GM12878 (cell line): ENCODE measurements around the gene ADGRD1. TPM values are rescaled to one million over a fixed set of nuclear protein-coding genes. Genes with fewer than 3 reads are reported as not detected.
"Not testable (repeated sequence)": the region's sequence is repeated elsewhere in the genome, so short reads cannot be mapped to it uniquely, and the experiment has no call there.

ENCODE experiments used
- ATAC-seq: fragments of 200-7000 bp; cut with Tn5 transposase; 3 replicates; pipeline ENCODE4 v1.9.1; 2020; ENCODE audit warnings: mild to moderate bottlenecking, moderate library complexity
- BruUV-seq: library from RNA; stranded (reverse); fragments of 400-500 nt; replicated peaks from 2 replicates; lab custom pipeline; 2021; lab: Mats Ljungman, UMichigan
- CTCF ChIA-PET: fragments of 300-600 bp; sonication (Branson Sonifier 250); formaldehyde crosslinking; extraction: SDS; loops from one replicate; lab custom pipeline; 2021; ENCODE audit warnings: inconsistent platforms; lab: Yijun Ruan, JAX
- POLR2A ChIA-PET: fragments of 350-600 bp; formaldehyde crosslinking; extraction: SDS; loops from one replicate; lab custom pipeline; 2021; ENCODE audit warnings: inconsistent platforms; lab: Charles Lee
- RAD21 ChIA-PET: fragments of 300-600 bp; sonication (Branson Sonifier 250); formaldehyde crosslinking; loops from one replicate; lab custom pipeline; 2023; ENCODE audit warnings: antibody characterized with exemption; ENCODE audit not compliant: unreplicated experiment; lab: Charles Lee
- SMC1A ChIA-PET: fragments of 300-600 bp; sonication (Branson Sonifier 250); formaldehyde crosslinking; loops from one replicate; lab custom pipeline; 2023; ENCODE audit not compliant: unreplicated experiment, uncharacterized antibody; lab: Charles Lee
- DNase-seq: peaks from one replicate; pipeline ENCODE4 v3.0.0-alpha.2; 2011; ENCODE audit warnings: low read depth, low spot score
- FAIRE-seq: peaks from 3 replicates; lab custom pipeline; 2011; peaks lifted over from hg19 to GRCh38; lab: Jason Lieb, UNC
- H2AFZ ChIP-seq: 2 replicates; pipeline ENCODE4 v1.6.0; 2011; ENCODE audit warnings: low read depth, low read length, control low read depth; ENCODE audit not compliant: control insufficient read depth
- H3K27ac ChIP-seq: 2 replicates; pipeline ENCODE4 v1.5.1; 2011; ENCODE audit warnings: control low read depth; ENCODE audit not compliant: control insufficient read depth, insufficient read depth
- H3K27me3 ChIP-seq, 2 experiments: replicated peaks in 1 of 2; 2 replicates each; pipeline versions ENCODE4 v1.6.0 to v1.6.1; 2011; ENCODE audit warnings: low read length in 1 of 2; ENCODE audit not compliant: control insufficient read depth in 2 of 2, insufficient read depth in 2 of 2
- H3K36me3 ChIP-seq, 2 experiments: 2 replicates each; pipeline ENCODE4 v1.5.1; 2011; ENCODE audit warnings: low read length in 1 of 2; ENCODE audit not compliant: control insufficient read depth in 2 of 2, insufficient read depth in 2 of 2
- H3K4me1 ChIP-seq: 2 replicates; pipeline ENCODE4 v1.6.1; 2011; ENCODE audit warnings: mild to moderate bottlenecking, low read length, moderate library complexity, mixed read lengths; ENCODE audit not compliant: control insufficient read depth, insufficient read depth
- H3K4me2 ChIP-seq: 2 replicates; pipeline ENCODE4 v1.6.0; 2011; ENCODE audit warnings: control low read depth; ENCODE audit not compliant: control insufficient read depth, insufficient read depth
- H3K4me3 ChIP-seq: fragments of 200-600 bp; sonication (generic); 2 replicates; pipeline ENCODE4 v1.5.1; 2016
- H3K79me2 ChIP-seq: 2 replicates; pipeline ENCODE4 v1.6.0; 2011; ENCODE audit warnings: low read length; ENCODE audit not compliant: control insufficient read depth, insufficient read depth
- H3K9ac ChIP-seq: 2 replicates; pipeline ENCODE4 v1.8.0; 2011; ENCODE audit warnings: low read length, control low read depth, mixed read lengths; ENCODE audit not compliant: control insufficient read depth, insufficient read depth
- H3K9me3 ChIP-seq: replicated peaks from 3 replicates; pipeline ENCODE4 v1.5.1; 2011; ENCODE audit warnings: mild to moderate bottlenecking, low read length; ENCODE audit not compliant: control insufficient read depth, insufficient read depth
- H4K20me1 ChIP-seq: 2 replicates; pipeline ENCODE4 v1.6.0; 2011; ENCODE audit not compliant: control insufficient read depth, insufficient read depth
- CEBPZ ChIP-seq: fragments of 150-350 bp; IDR thresholded peaks from 2 replicates; pipeline ENCODE4 v1.6.1; 2016; ENCODE audit warnings: low read depth, low read length
- EGR1 ChIP-seq, 2 experiments: IDR thresholded peaks; 1 replicate in 1 of 2; 2 replicates in 1 of 2; pipeline ENCODE4 v1.6.1; 2011 to 2012; ENCODE audit warnings: low read depth in 2 of 2, low read length in 2 of 2, borderline replicate concordance in 1 of 2, mild to moderate bottlenecking in 1 of 2, moderate library complexity in 1 of 2
- GABPA ChIP-seq: IDR thresholded peaks from 2 replicates; pipeline ENCODE4 v1.6.1; 2014; ENCODE audit warnings: antibody characterized with exemption, low read depth, mild to moderate bottlenecking, inconsistent platforms
- MAX ChIP-seq: IDR thresholded peaks from 2 replicates; pipeline ENCODE4 v1.6.1; 2012; ENCODE audit warnings: low read depth, low read length, improper control_type of control experiment
- POLR2A ChIP-seq: IDR thresholded peaks from 2 replicates; pipeline ENCODE4 v1.6.1; 2011; ENCODE audit warnings: low read depth, mild to moderate bottlenecking, low read length
- SKIL ChIP-seq: fragments of 450-650 bp; IDR thresholded peaks from 2 replicates; pipeline ENCODE4 v1.6.1; 2017; ENCODE audit warnings: mild to moderate bottlenecking, low read depth, inconsistent platforms; ENCODE audit not compliant: poor library complexity, severe bottlenecking
- WGBS: methylation state at CpG from one replicate; pipeline ENCODE4 v1.1.6; 2016; ENCODE audit warnings: low lambda C conversion rate; ENCODE audit not compliant: insufficient replicate concordance, insufficient coverage; ENCODE audit errors: missing lambda C conversion rate; 5-methylcytosine and 5-hydroxymethylcytosine counted together
- in situ Hi-C: fragments of 300-500 bp; cut with MboI; formaldehyde crosslinking; loops from 9 replicates; pipeline ENCODE4 v1.14.3; 2018; ENCODE audit warnings: mixed read lengths
- intact Hi-C: fragments of 100-400 bp; cut with micrococcal nuclease; formaldehyde crosslinking; loops from one replicate; pipeline ENCODE4 v1.14.2; 2022; ENCODE audit not compliant: unreplicated experiment
- polyA plus RNA-seq, 11 experiments: library from polyadenylated mRNA; depleted of rRNA in 4 of 11; unstranded in 6 of 11; stranded (reverse) in 5 of 11; fragments of >200 nt; fragmentation: Nextera tagmentation in 4 of 11; fragmentation: Illumina TruSeq in 1 of 11; extraction: Ambion mirVana in 4 of 11; extraction: Trizol in 1 of 11; gene quantifications; 1 replicate in 1 of 11; 2 replicates in 10 of 11; pipeline versions ENCODE4 v1.2.1 to v1.2.3, GENCODE V29; 2011 to 2016; ENCODE audit warnings: inconsistent platforms in 2 of 11, missing spikeins in 2 of 11, low read depth in 1 of 11
- total RNA-seq, 4 experiments: library from RNA; depleted of rRNA in 3 of 4; stranded (reverse); fragments of >200 nt in 3 of 4; fragmentation: Illumina TruSeq in 1 of 4; extraction: Trizol in 1 of 4; gene quantifications; 2 replicates each; pipeline versions ENCODE4 v1.2.1 to v1.2.3, GENCODE V29; 2013 to 2021

Gene ADGRD1
- total and polyA plus RNA-seq, 10 of the 15 experiments (the other 5 are each of a cell fraction or from before 2014, with no cell fraction given), result 0.15 to 12.7 (median 1.2) TPM

GRCh38 chr12:131119345-131119744, 165.6 kb downstream of the ADGRD1 start:
- ChIA-PET CTCF (interaction anchor here (0.9 to 7.7 kb wide), 4 partner anchors 13 to 33 kb away, joined by 3 to 80 read pairs (median 4); no protein-coding TSS in a partner anchor), SMC1A (interaction anchor here (2.7 kb wide), 1 partner anchor 15 kb away, joined by 10 read pairs; no protein-coding TSS in a partner anchor), RAD21 (interaction anchor here (1.1 kb wide), 1 partner anchor 15 kb away, joined by 3 read pairs; no protein-coding TSS in a partner anchor)
- H3K4me2 ChIP-seq, H3K79me2 ChIP-seq, H3K4me3 ChIP-seq, ATAC-seq, H3K27ac ChIP-seq, H3K4me1 ChIP-seq, H4K20me1 ChIP-seq, H3K9me3 ChIP-seq, H3K9ac ChIP-seq, H3K27me3 ChIP-seq, H2AFZ ChIP-seq, intact Hi-C loops, BruUV-seq, FAIRE-seq, in situ Hi-C loops, POLR2A ChIA-PET, H3K36me3 ChIP-seq, DNase-seq: not testable (repeated sequence)
- 85% methylated on average over 8 of the region's 8 CpGs for WGBS

- BruUV-seq, result no TSS peak
- Histone ChIP-seq H3K27ac (no peak overlapping the region), H3K4me3 (no peak overlapping the region), H3K27me3 (no peaks in the 10 kb centered on the region), H3K79me2 (no peaks in the 10 kb centered on the region), H3K9ac (no peak overlapping the region), H4K20me1 (no peaks in the 10 kb centered on the region), H3K36me3 (no peaks in the 10 kb centered on the region), H3K4me1 (no peaks in the 10 kb centered on the region), H3K9me3 (no peaks in the 10 kb centered on the region), H3K4me2 (no peak overlapping the region), H2AFZ (no peak overlapping the region)
- 81% methylated on average over 8 of the region's 8 CpGs for WGBS
- TF ChIP-seq MAX (no peak), EGR1 (IDR thresholded peaks at IDR 0.05; ENCODE audit: borderline replicate concordance in 1 of 2, low read depth in 2 of 2, low read length in 2 of 2) (no peak), CEBPZ (no peak), SKIL (no peak), POLR2A (no peak), GABPA (no peak)
- DNase-seq (no peak), ATAC-seq (no peak), FAIRE-seq (no peak)
- in situ Hi-C loops (no loop called here), intact Hi-C loops (no loop called here)
- ChIA-PET POLR2A (no interaction called here), SMC1A (interaction anchor here (2.7 kb wide), 1 partner anchor 16 kb away, joined by 10 read pairs; no protein-coding TSS in a partner anchor), RAD21 (interaction anchor here (0.9 kb wide), 1 partner anchor 14 kb away, joined by 3 read pairs; no protein-coding TSS in a partner anchor), CTCF (interaction anchor here (1.9 kb wide), 1 partner anchor 18 kb away, joined by 4 read pairs; no protein-coding TSS in a partner anchor)
These were observed 166.2 kb downstream of the ADGRD1 start for GRCh38 chr12:131119936-131120335.
